Ascending aorta (tissue), 2 donors: ENCODE measurements around the gene CRYGS. TPM values are rescaled to one million over a fixed set of nuclear protein-coding genes. Genes with fewer than 3 reads are reported as not detected.
A peak's percentile ranks its signal among the peaks of the same experiment; 100 is the strongest.

ENCODE experiments used
- DNase-seq, 2 donors: peaks; one replicate each; pipeline ENCODE4 v3.0.0-alpha.2; 2019; ENCODE audit warnings: low spot score in 2 of 2
- H3K27ac ChIP-seq, 2 donors: fragments of 200-600 bp; sonication (generic); one replicate each; pipeline ENCODE4 v1.5.1; 2016 to 2017; ENCODE audit warnings: mild to moderate bottlenecking in 1 of 2
- H3K27me3 ChIP-seq: fragments of 200-600 bp; sonication (generic); one replicate; pipeline ENCODE4 v1.5.1; 2017
- H3K36me3 ChIP-seq, 2 donors: fragments of 200-600 bp; sonication (generic); one replicate each; pipeline ENCODE4 v1.5.1; 2016
- H3K4me1 ChIP-seq, 2 donors: fragments of 200-600 bp; sonication (generic); one replicate each; pipeline ENCODE4 v1.5.1; 2016 to 2017; ENCODE audit warnings: mild to moderate bottlenecking in 1 of 2
- H3K4me3 ChIP-seq, 2 donors: fragments of 200-600 bp; sonication (generic); one replicate each; pipeline ENCODE4 v1.5.1; 2016 to 2017; ENCODE audit warnings: mild to moderate bottlenecking in 1 of 2
- H3K9me3 ChIP-seq, 2 donors: fragments of 200-600 bp; sonication (generic); one replicate each; pipeline ENCODE4 v1.5.1; 2016
- CTCF ChIP-seq, 3 experiments: fragments of 200-600 bp in 2 of 3; fragments of 450-650 bp in 1 of 3; sonication (generic) in 2 of 3; IDR thresholded peaks; one replicate each; pipeline ENCODE4 v1.5.1; 2016 to 2019; ENCODE audit warnings: antibody characterized with exemption in 3 of 3, mild to moderate bottlenecking in 1 of 3, moderate library complexity in 1 of 3
- intact Hi-C: fragments of 100-400 bp; cut with DNase I; formaldehyde crosslinking; loops from one replicate; pipeline ENCODE4 v1.15.1; 2023
- total RNA-seq: library from RNA; depleted of rRNA; stranded (reverse); fragments of >200 nt; gene quantifications from one replicate; pipeline ENCODE4 v1.1.0, GENCODE V29; 2016

CRYGS gene
- total RNA-seq, 1 donor from 2014 or later = not detected

DNA sequence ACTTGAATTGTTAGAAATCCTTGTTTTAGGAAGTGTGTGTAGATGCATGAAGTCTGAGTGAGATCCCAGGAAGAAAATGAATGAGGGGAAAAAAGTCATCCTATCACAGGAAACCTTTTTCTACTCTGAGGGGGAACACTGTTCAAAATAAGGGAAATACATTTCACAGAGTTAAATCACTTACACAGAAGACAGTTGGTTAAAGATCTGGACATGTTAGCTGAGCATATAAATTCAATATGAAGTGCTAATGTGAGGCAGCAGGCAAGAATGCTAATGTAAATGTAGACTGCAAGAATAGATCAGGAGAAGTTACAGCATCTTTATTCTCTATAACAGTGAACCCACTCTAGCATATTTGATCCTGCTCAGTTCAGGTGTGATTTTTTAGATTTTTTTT lies 20.4 kb upstream of the CRYGS start:
- Histone ChIP-seq H3K4me1 (peaks cover 0 to 16% of the 10 kb centered on the region in 2 donors), H3K9me3 (no peaks in the 10 kb centered on the region), H3K36me3 (peaks cover 3 to 4% of the 10 kb centered on the region in 2 donors), H3K4me3 (no peak overlapping the region), H3K27ac (no peak overlapping the region), H3K27me3 (no peaks in the 10 kb centered on the region)
- intact Hi-C loops = loop anchor here (10.0 kb wide), 2 partner anchors 980 to 1280 kb away; partner anchors contain the start of gene SENP2
- no peak for DNase-seq
- TF ChIP-seq CTCF (IDR thresholded peaks at IDR 0.05) = no peak

- TF ChIP-seq CTCF (IDR thresholded peaks at IDR 0.05) = no peak
- Histone ChIP-seq H3K36me3 (peaks cover 55 to 81% of the 10 kb centered on the region in 2 donors), H3K4me1 (no peaks in the 10 kb centered on the region), H3K4me3 (no peak overlapping the region), H3K27ac (no peak overlapping the region), H3K27me3 (no peaks in the 10 kb centered on the region), H3K9me3 (no peaks in the 10 kb centered on the region)
- intact Hi-C loops = no loop called here
- DNase-seq = no peak
Observed at GRCh38 chr3:186552408-186553031, 8.3 kb upstream of the CRYGS start.

GRCh38 chr3:186551387-186551786 lies 7.2 kb upstream of the CRYGS start:
- Histone ChIP-seq H3K4me1 (no peaks in the 10 kb centered on the region), H3K9me3 (no peaks in the 10 kb centered on the region), H3K27ac (no peak overlapping the region), H3K27me3 (no peaks in the 10 kb centered on the region), H3K4me3 (no peak overlapping the region), H3K36me3 (peaks cover 49 to 70% of the 10 kb centered on the region in 2 donors)
- intact Hi-C loops = no loop called here
- no peak for TF ChIP-seq CTCF (IDR thresholded peaks at IDR 0.05)
- no peak for DNase-seq

GRCh38 chr3:186549497-186549896 lies 5.3 kb upstream of the CRYGS start:
- no peak for TF ChIP-seq CTCF (IDR thresholded peaks at IDR 0.05)
- Histone ChIP-seq H3K9me3 (no peaks in the 10 kb centered on the region), H3K27me3 (no peaks in the 10 kb centered on the region), H3K4me1 (no peaks in the 10 kb centered on the region), H3K4me3 (no peak overlapping the region), H3K27ac (no peak overlapping the region), H3K36me3 (peaks cover 41 to 52% of the 10 kb centered on the region in 2 donors)
- no peak for DNase-seq
- intact Hi-C loops = no loop called here

GRCh38 chr3:186540835-186541226 lies 3.3 kb downstream of the CRYGS start:
- Histone ChIP-seq H3K4me1 (no peaks in the 10 kb centered on the region), H3K9me3 (no peaks in the 10 kb centered on the region), H3K27me3 (no peaks in the 10 kb centered on the region), H3K36me3 (peaks cover 0 to 10% of the 10 kb centered on the region in 2 donors), H3K4me3 (no peak overlapping the region), H3K27ac (no peak overlapping the region)
- DNase-seq = no peak
- TF ChIP-seq CTCF (IDR thresholded peaks at IDR 0.05) = peak in 1 of 3 experiments; percentile 1
- intact Hi-C loops = loop anchor here (1.0 kb wide), 2 partner anchors 282 to 558 kb away; no protein-coding TSS in a partner anchor
